GM12891 (cell line): Measurements from ENCODE around the gene SECISBP2L.
A peak's percentile ranks its signal among the peaks of the same experiment; 100 is the strongest.

Source experiments
- DNase-seq: peaks from one replicate; pipeline ENCODE4 v3.0.0; 2011; ENCODE audit warnings: low spot score; ENCODE audit not compliant: insufficient read length
- FAIRE-seq: peaks from 2 replicates; lab custom pipeline; 2011; peaks lifted over from hg19 to GRCh38; lab: Jason Lieb, UNC
- PAX5 ChIP-seq: IDR thresholded peaks from 2 replicates; pipeline ENCODE4 v1.6.1; 2011; ENCODE audit warnings: low read length, moderate library complexity, mild to moderate bottlenecking; ENCODE audit not compliant: insufficient read depth, severe bottlenecking
- POLR2A ChIP-seq: IDR thresholded peaks from 2 replicates; pipeline ENCODE4 v1.6.1; 2011; ENCODE audit warnings: low read depth, low read length, control low read depth
- POLR2AphosphoS5 ChIP-seq: IDR thresholded peaks from 2 replicates; pipeline ENCODE4 v1.6.1; 2011; ENCODE audit warnings: low read depth, low read length, control low read depth
- POU2F2 ChIP-seq: IDR thresholded peaks from 2 replicates; pipeline ENCODE4 v1.6.1; 2011; ENCODE audit warnings: low read depth, mild to moderate bottlenecking, control low read depth, low read length, moderate library complexity
- SPI1 ChIP-seq: IDR thresholded peaks from 2 replicates; pipeline ENCODE4 v1.6.1; 2011; ENCODE audit warnings: low read depth, low read length, control low read depth
- TAF1 ChIP-seq: IDR thresholded peaks from 2 replicates; pipeline ENCODE4 v1.6.1; 2011; ENCODE audit warnings: low read depth, low read length, control low read depth

Gene SECISBP2L

GRCh38 chr15:49038382-49038781, 7.9 kb downstream of the SECISBP2L start:
- DNase-seq, result no peak
- TF ChIP-seq SPI1 (no peak), POLR2A (no peak), TAF1 (no peak), POU2F2 (no peak), POLR2AphosphoS5 (no peak), PAX5 (no peak)
- FAIRE-seq, result no peak

GRCh38 chr15:49037546-49037940, 8.7 kb downstream of the SECISBP2L start:
- TF ChIP-seq TAF1 (no peak), POLR2AphosphoS5 (no peak), SPI1 (no peak), POLR2A (no peak), PAX5 (no peak), POU2F2 (no peak)
- no peak for FAIRE-seq
- DNase-seq, result no peak

- FAIRE-seq (peak; percentile 58), DNase-seq (no peak)
- TF ChIP-seq TAF1, result no peak
- TF ChIP-seq POLR2AphosphoS5, result no peak
- TF ChIP-seq POLR2A, result no peak
- no peak for TF ChIP-seq SPI1
- TF ChIP-seq PAX5, result no peak
- TF ChIP-seq POU2F2, result no peak
Measured at GRCh38 chr15:49036650-49037545, 9.3 kb downstream of the SECISBP2L start.

- no peak for TF ChIP-seq POU2F2
- TF ChIP-seq PAX5, result no peak
- no peak for TF ChIP-seq POLR2AphosphoS5
- no peak for TF ChIP-seq POLR2A
- TF ChIP-seq TAF1, result no peak
- no peak for TF ChIP-seq SPI1
- no peak for FAIRE-seq
- DNase-seq, result no peak
Measured at GRCh38 chr15:49035825-49036224, 10.4 kb downstream of the SECISBP2L start.

- TF ChIP-seq SPI1 (no peak), POLR2AphosphoS5 (no peak), PAX5 (no peak), TAF1 (no peak), POLR2A (no peak), POU2F2 (no peak)
- FAIRE-seq (no peak), DNase-seq (no peak)
Measured at GRCh38 chr15:49032601-49033145, 13.6 kb downstream of the SECISBP2L start.

GRCh38 chr15:49031804-49032203, 14.4 kb downstream of the SECISBP2L start:
- DNase-seq (no peak), FAIRE-seq (no peak)

GRCh38 chr15:49026700-49027099, 19.5 kb downstream of the SECISBP2L start:
- FAIRE-seq (no peak), DNase-seq (no peak)
- TF ChIP-seq POLR2A (no peak), POLR2AphosphoS5 (no peak), PAX5 (no peak), TAF1 (no peak), POU2F2 (no peak), SPI1 (no peak)

More at GRCh38 chr15:49031804-49032203, 14.4 kb downstream of the SECISBP2L start:
- no peak for TF ChIP-seq PAX5
- no peak for TF ChIP-seq TAF1
- no peak for TF ChIP-seq POLR2AphosphoS5
- no peak for TF ChIP-seq POLR2A
- no peak for TF ChIP-seq POU2F2
- no peak for TF ChIP-seq SPI1

- FAIRE-seq (no peak), DNase-seq (no peak)
- no peak for TF ChIP-seq SPI1
- no peak for TF ChIP-seq TAF1
- no peak for TF ChIP-seq POLR2A
- no peak for TF ChIP-seq POU2F2
- TF ChIP-seq POLR2AphosphoS5, result no peak
- no peak for TF ChIP-seq PAX5
Measured at GRCh38 chr15:49024840-49025239, 21.4 kb downstream of the SECISBP2L start.

GRCh38 chr15:49023354-49023753, 22.9 kb downstream of the SECISBP2L start:
- TF ChIP-seq TAF1 (no peak), SPI1 (no peak), PAX5 (no peak), POU2F2 (no peak), POLR2AphosphoS5 (no peak)
- peak; percentile 69 for FAIRE-seq

GRCh38 chr15:49015896-49016295, 30.4 kb downstream of the SECISBP2L start:
- TF ChIP-seq PAX5 (no peak), POU2F2 (no peak), SPI1 (no peak), POLR2AphosphoS5 (no peak), POLR2A (no peak), TAF1 (no peak)
- no peak for FAIRE-seq

More at GRCh38 chr15:49023354-49023753, 22.9 kb downstream of the SECISBP2L start:
- no peak for DNase-seq

More at GRCh38 chr15:49015896-49016295, 30.4 kb downstream of the SECISBP2L start:
- DNase-seq, result no peak
